NB4 (cell line): ENCODE measurements around the gene TRMT10C.

Experiments used
- POLR2A ChIP-seq: IDR thresholded peaks from 2 replicates; pipeline ENCODE4 v1.6.1; 2011; ENCODE audit warnings: mild to moderate bottlenecking; ENCODE audit not compliant: insufficient read length; ENCODE audit errors: extremely low read depth
- TF ChIP-seq, protein P1 (sequence below): IDR thresholded peaks from one replicate; pipeline ENCODE4 v1.5.1; 2012; ENCODE audit warnings: low read depth, low read length

DNA sequence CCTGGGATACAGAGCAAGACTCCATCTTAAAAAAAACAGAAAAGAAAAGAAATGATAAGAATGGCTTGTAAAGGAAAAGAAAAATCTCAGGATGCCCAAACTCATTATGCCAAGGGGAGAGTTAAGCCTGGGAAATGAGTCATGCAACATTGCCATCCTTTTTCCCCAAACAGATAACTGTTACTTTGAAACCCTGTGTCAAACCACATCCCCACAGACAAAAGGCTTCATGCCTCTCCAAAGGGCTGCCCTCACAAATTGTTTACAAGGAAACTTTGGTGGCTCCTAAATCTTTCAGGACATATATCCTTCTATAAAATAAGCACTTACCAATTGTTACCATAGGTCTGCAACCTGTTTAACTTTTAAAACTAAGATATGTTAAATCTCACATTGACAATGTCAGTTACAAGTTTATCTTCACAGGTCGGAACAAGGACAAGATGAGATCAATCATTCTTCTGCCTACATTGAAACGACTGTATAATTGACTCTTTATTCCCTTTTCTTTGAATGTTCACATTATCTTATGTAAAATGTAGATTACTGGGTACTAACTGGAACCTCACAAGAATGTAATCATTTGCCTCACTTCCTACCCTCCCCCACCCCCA is 30.1 kb upstream of the TRMT10C start:
- no peak for TF ChIP-seq POLR2A
- TF ChIP-seq, protein P1, sequence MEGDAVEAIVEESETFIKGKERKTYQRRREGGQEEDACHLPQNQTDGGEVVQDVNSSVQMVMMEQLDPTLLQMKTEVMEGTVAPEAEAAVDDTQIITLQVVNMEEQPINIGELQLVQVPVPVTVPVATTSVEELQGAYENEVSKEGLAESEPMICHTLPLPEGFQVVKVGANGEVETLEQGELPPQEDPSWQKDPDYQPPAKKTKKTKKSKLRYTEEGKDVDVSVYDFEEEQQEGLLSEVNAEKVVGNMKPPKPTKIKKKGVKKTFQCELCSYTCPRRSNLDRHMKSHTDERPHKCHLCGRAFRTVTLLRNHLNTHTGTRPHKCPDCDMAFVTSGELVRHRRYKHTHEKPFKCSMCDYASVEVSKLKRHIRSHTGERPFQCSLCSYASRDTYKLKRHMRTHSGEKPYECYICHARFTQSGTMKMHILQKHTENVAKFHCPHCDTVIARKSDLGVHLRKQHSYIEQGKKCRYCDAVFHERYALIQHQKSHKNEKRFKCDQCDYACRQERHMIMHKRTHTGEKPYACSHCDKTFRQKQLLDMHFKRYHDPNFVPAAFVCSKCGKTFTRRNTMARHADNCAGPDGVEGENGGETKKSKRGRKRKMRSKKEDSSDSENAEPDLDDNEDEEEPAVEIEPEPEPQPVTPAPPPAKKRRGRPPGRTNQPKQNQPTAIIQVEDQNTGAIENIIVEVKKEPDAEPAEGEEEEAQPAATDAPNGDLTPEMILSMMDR: no peak
